ENCODE measurements around the gene CCDC92. TPM values are rescaled to one million over a fixed set of nuclear protein-coding genes. Genes with fewer than 3 reads are reported as not detected.
"Not testable (repeated sequence)": the region's sequence is repeated elsewhere in the genome, so short reads cannot be mapped to it uniquely, and the experiment has no call there.

Gene CCDC92
- total RNA-seq, 1 donor from 2014 or later: 21.2 TPM

- ATAC-seq (no peak), DNase-seq (ENCODE audit: low spot score) (no peak)
Observed at GRCh38 chr12:123950476-123951349, 21.9 kb downstream of the CCDC92 start.

- DNase-seq (ENCODE audit: low spot score) (no peak), ATAC-seq (no peak)
Observed at GRCh38 chr12:123949770-123950165, 22.9 kb downstream of the CCDC92 start.

- DNase-seq (ENCODE audit: low spot score): peak; percentile 78
Observed at GRCh38 chr12:123948796-123949769, 23.5 kb downstream of the CCDC92 start.

GRCh38 chr12:123948401-123948795, 24.2 kb downstream of the CCDC92 start:
- ATAC-seq (no peak), DNase-seq (ENCODE audit: low spot score) (no peak)

More at GRCh38 chr12:123948796-123949769, 23.5 kb downstream of the CCDC92 start:
- peak; percentile 93 for ATAC-seq

GRCh38 chr12:123947531-123947930, 25.1 kb downstream of the CCDC92 start:
- DNase-seq (ENCODE audit: low spot score); ATAC-seq: not testable (repeated sequence)

GRCh38 chr12:123946516-123947505, 25.8 kb downstream of the CCDC92 start:
- ATAC-seq; DNase-seq (ENCODE audit: low spot score): not testable (repeated sequence)

GRCh38 chr12:123946152-123946515, 26.5 kb downstream of the CCDC92 start:
- ATAC-seq: no peak
- DNase-seq (ENCODE audit: low spot score): no peak

GRCh38 chr12:123945287-123946151, 27.1 kb downstream of the CCDC92 start:
- ATAC-seq: no peak

GRCh38 chr12:123944696-123945095, 27.9 kb downstream of the CCDC92 start:
- ATAC-seq (no peak), DNase-seq (ENCODE audit: low spot score) (no peak)

More at GRCh38 chr12:123945287-123946151, 27.1 kb downstream of the CCDC92 start:
- no peak for DNase-seq (ENCODE audit: low spot score)

GRCh38 chr12:123943816-123944215, 28.8 kb downstream of the CCDC92 start:
- DNase-seq (ENCODE audit: low spot score) (no peak), ATAC-seq (no peak)

- ATAC-seq (no peak), DNase-seq (ENCODE audit: low spot score) (no peak)
Observed at GRCh38 chr12:123942911-123943648, 29.6 kb downstream of the CCDC92 start.

- DNase-seq (ENCODE audit: low spot score) (no peak), ATAC-seq (no peak)
Observed at GRCh38 chr12:123942238-123942653, 30.4 kb downstream of the CCDC92 start.

GRCh38 chr12:123941624-123942237, 30.9 kb downstream of the CCDC92 start:
- ATAC-seq: no peak
- no peak for DNase-seq (ENCODE audit: low spot score)

- ATAC-seq: no peak
- DNase-seq (ENCODE audit: low spot score): no peak
Observed at GRCh38 chr12:123941000-123941399, 31.6 kb downstream of the CCDC92 start.

GRCh38 chr12:123940627-123940966, 32.0 kb downstream of the CCDC92 start:
- DNase-seq (ENCODE audit: low spot score): no peak
- ATAC-seq: no peak

GRCh38 chr12:123939716-123940626, 32.7 kb downstream of the CCDC92 start:
- ATAC-seq (no peak), DNase-seq (ENCODE audit: low spot score) (no peak)
